Measurements from ENCODE around the gene ALG14.

The ALG14 gene

GRCh38 chr1:94934551-94934950, 138.2 kb downstream of the ALG14 start:
- TF ChIP-seq ZNF677 (tag by site-specific recombination; IDR thresholded peaks at IDR 0.05) (no peak), ZNF585B (tag by site-specific recombination; IDR thresholded peaks at IDR 0.05) (no peak), PRDM10 (tag by site-specific recombination; IDR thresholded peaks at IDR 0.05) (no peak), ATF2 (tag by site-specific recombination; IDR thresholded peaks at IDR 0.05; ENCODE audit: low read depth) (no peak), ZNF26 (tag by site-specific recombination; IDR thresholded peaks at IDR 0.05) (no peak), ZNF843 (tag by site-specific recombination; IDR thresholded peaks at IDR 0.05) (no peak), ZNF488 (tag by site-specific recombination; IDR thresholded peaks at IDR 0.05) (no peak), ZBTB26 (tag by site-specific recombination; optimal IDR thresholded peaks at IDR 0.05) (no peak), ZIC2 (tag by site-specific recombination; IDR thresholded peaks at IDR 0.05) (no peak), ZNF518A (tag by site-specific recombination; conservative IDR thresholded peaks at IDR 0.05; ENCODE audit: low read depth) (no peak), ZNF146 (tag by site-specific recombination; IDR thresholded peaks at IDR 0.05) (no peak), ZNF23 (tag by site-specific recombination; IDR thresholded peaks at IDR 0.05; ENCODE audit: borderline replicate concordance) (no peak), ZNF704 (tag by site-specific recombination; IDR thresholded peaks at IDR 0.05) (no peak)
- no peaks in the 10 kb centered on the region for H3K9me3 ChIP-seq (ENCODE audit: control insufficient read depth, insufficient read depth, low read depth, low read length)
- peaks cover 25% of the 10 kb centered on the region for H3K4me1 ChIP-seq (ENCODE audit: control insufficient read depth, insufficient read depth, low read length)
- peaks cover 0 to 8% of the 10 kb centered on the region in 2 experiments; a peak in 1 of 3 replicates for H3K36me3 ChIP-seq (ENCODE audit: control insufficient read depth in 2 of 2, insufficient read depth in 1 of 2, low read length in 2 of 2)
- ChIA-PET CTCF (interaction anchor here (0.6 to 0.8 kb wide), 3 partner anchors 44 to 897 kb away, joined by 4 read pairs; no protein-coding TSS in a partner anchor), POLR2A (no interaction called here)
- no peak overlapping the region for H3K27ac ChIP-seq (ENCODE audit: extremely low read depth, low read depth, low read length)
- H3K4me3 ChIP-seq (ENCODE audit: low read depth, low read length), result no peak overlapping the region

Data from HEK293 (cell line).